Suppressor macrophage (primary cell): ENCODE results near the gene CD47.

Source experiments
- DNase-seq, 4 experiments: peaks; one replicate each; pipeline ENCODE4 v3.0.0-alpha.2; 2020 to 2022
- total RNA-seq, 17 experiments: gene quantifications; one replicate each; lab custom pipeline; 2026; ENCODE audit warnings: mixed read lengths in 6 of 17, inconsistent platforms in 3 of 17; lab: John Stamatoyannopoulos, UW

Gene CD47
- 95.3 to 191 (median 125) reads per million in 17 experiments for total RNA-seq

GRCh38 chr3:108090701-108091497 lies at the start of gene CD47:
CD47 (minus strand) TSS chr3:108091031; CDS start chr3:108090908, 123 bp downstream.
- DNase-seq: peak; percentile 90 to 96 (median 94)

- no peak for DNase-seq
Measured at GRCh38 chr3:108137460-108137814, 46.6 kb upstream of the CD47 start.

- no peak for DNase-seq
Measured at GRCh38 chr3:108136561-108137459, 46.0 kb upstream of the CD47 start.

- DNase-seq: peak in 1 of 4 experiments; percentile 17
Measured at GRCh38 chr3:108134555-108134880, 43.7 kb upstream of the CD47 start.

- peak in 1 of 4 experiments; percentile 20 for DNase-seq
Measured at GRCh38 chr3:108133858-108134554, 43.2 kb upstream of the CD47 start.

- DNase-seq: no peak
Measured at GRCh38 chr3:108133048-108133369, 42.2 kb upstream of the CD47 start.

- peak; percentile 24 to 69 (median 51) for DNase-seq
Measured at GRCh38 chr3:108131475-108132134, 40.8 kb upstream of the CD47 start.

- DNase-seq: peak; percentile 12 to 90 (median 58)
Measured at GRCh38 chr3:108130701-108131474, 40.1 kb upstream of the CD47 start.

GRCh38 chr3:108130236-108130635 lies 39.4 kb upstream of the CD47 start:
- no peak for DNase-seq

GRCh38 chr3:108127301-108127988 lies 36.6 kb upstream of the CD47 start:
- DNase-seq: no peak

- no peak for DNase-seq
Measured at GRCh38 chr3:108126348-108126747, 35.5 kb upstream of the CD47 start.

GRCh38 chr3:108125550-108126071 lies 34.8 kb upstream of the CD47 start:
- DNase-seq: no peak

- no peak for DNase-seq
Measured at GRCh38 chr3:108125153-108125543, 34.3 kb upstream of the CD47 start.

- DNase-seq: peak; percentile 59 to 79 (median 75)
Measured at GRCh38 chr3:108124337-108125152, 33.7 kb upstream of the CD47 start.

GRCh38 chr3:108123326-108123725 lies 32.5 kb upstream of the CD47 start:
- no peak for DNase-seq

- peak in 2 of 4 experiments; percentile 23 to 32 for DNase-seq
Measured at GRCh38 chr3:108122276-108122675, 31.4 kb upstream of the CD47 start.

- DNase-seq: no peak
Measured at GRCh38 chr3:108119398-108120104, 28.7 kb upstream of the CD47 start.

- peak in 2 of 4 experiments; percentile 25 to 33 for DNase-seq
Measured at GRCh38 chr3:108118038-108118768, 27.4 kb upstream of the CD47 start.
